GM21576 (cell line): Measurements from ENCODE around the gene HSD3B2.

Source experiments
- ATAC-seq: cut with Tn5 transposase; IDR thresholded peaks from one replicate; pipeline ENCODE4 v1.9.1; 2021; ENCODE audit warnings: mild to moderate bottlenecking, moderate library complexity; ENCODE audit not compliant: unreplicated experiment

The HSD3B2 gene

DNA sequence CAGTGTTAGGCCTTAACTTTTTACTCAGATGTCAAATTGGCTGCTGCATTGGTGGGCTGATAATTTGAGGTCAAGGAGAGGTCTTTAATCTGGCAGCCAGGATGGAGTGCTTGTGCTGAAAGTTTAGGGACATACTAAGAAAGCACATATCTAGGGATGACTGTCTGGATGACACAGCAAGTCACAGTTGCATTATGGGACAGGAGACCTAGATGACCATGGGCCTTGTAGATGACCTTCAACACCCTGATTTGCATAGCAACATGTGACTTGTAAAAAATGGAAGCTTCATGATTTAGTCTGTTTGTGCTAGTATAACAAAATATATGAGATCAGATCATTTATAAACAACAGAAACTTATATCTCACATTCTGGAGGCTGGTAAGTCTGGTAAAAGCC is 18.0 kb upstream of the HSD3B2 start:
- no peak for ATAC-seq

DNA sequence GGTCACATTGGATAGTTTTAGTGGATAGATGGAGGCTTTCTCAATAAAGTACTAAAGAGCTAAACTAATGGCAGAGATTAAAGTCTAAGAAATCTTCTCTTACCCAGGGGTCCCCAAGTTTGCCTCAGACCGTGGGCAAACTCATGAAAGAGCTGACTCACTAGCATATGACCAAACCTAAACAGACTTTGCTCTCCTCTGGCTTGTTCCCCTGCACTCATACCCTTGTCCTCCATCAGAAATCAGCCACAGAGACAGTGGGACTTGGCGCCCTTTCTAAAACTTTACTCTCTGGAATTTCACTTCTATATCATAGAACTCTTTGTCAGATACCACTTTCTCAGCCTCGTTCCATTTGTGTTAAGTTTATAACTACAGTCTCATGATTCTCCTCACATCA is 17.0 kb upstream of the HSD3B2 start:
- ATAC-seq: no peak

- no peak for ATAC-seq
Observed at GRCh38 chr1:119404736-119405135, 10.2 kb upstream of the HSD3B2 start.

GRCh38 chr1:119409731-119410130 is 5.2 kb upstream of the HSD3B2 start:
- ATAC-seq: no peak

GRCh38 chr1:119410961-119411360 is 4.0 kb upstream of the HSD3B2 start:
- ATAC-seq: no peak

GRCh38 chr1:119416006-119416640 is 1.2 kb downstream of the HSD3B2 start:
- no peak for ATAC-seq

- no peak for ATAC-seq
Observed at GRCh38 chr1:119419109-119419508, 4.2 kb downstream of the HSD3B2 start.

DNA sequence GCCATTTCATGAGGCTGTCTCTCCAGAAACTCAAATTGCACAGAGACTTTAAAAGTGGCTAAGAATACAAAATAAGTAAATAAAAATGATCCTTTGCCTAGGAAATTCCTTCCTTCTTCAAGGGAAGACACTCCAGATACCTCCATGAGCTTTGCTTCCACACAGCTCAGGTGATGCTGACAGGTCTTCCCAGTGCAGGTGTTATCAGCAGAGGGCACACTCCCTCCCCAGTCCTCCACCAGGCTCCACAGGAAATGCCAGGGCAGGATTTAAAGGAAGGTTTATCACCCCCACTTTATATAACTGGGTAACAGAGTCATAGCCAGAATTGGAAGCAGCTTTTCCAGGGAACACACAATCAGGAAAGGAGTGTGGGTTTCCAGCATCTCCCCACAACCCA is 5.7 kb downstream of the HSD3B2 start:
- ATAC-seq: no peak

GRCh38 chr1:119422631-119423030 is 7.7 kb downstream of the HSD3B2 start:
- ATAC-seq: no peak

- no peak for ATAC-seq
Observed at GRCh38 chr1:119428991-119429390, 14.0 kb downstream of the HSD3B2 start.

DNA sequence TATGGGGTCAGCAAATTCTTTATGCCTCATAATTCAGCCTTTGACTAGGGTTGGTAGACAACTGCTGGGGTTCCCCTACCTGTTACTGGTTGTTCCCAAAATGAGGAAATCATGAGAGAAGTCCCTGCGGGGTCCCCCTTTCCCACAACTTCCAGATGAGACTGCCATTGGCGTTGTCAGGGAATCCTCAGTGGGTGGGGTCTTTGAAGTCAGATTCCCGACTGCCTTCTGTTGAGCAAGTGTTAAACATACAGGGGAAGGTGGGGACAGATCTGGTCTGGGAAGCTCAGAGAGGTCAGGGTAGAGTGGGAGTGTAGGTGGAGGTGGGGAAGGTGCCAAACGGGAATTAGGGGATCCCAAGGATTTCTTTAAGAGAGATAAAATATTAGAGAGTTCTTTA is 14.7 kb downstream of the HSD3B2 start:
- no peak for ATAC-seq

DNA sequence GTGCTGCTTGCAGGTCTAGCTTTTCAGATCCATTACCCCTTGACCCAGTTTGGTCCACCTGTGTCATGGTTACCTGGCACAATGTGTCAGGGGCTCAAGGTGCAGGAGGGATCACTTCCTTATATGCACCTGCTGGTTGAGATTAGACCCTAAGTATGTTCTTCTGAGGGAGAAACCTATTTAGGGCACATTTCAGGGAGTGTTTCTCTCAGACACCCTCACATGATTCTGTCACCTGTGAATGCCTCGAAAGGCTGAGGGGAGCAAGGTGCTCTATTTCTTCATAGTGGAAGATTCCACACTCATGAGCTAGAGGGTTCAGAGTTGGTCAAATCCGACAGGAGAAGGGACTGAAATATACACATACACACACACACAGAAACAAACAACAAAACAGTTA is 15.5 kb downstream of the HSD3B2 start:
- no peak for ATAC-seq

GRCh38 chr1:119431836-119432235 is 16.9 kb downstream of the HSD3B2 start:
- ATAC-seq: no peak

- ATAC-seq: no peak
Observed at GRCh38 chr1:119435052-119435451, 20.1 kb downstream of the HSD3B2 start.

DNA sequence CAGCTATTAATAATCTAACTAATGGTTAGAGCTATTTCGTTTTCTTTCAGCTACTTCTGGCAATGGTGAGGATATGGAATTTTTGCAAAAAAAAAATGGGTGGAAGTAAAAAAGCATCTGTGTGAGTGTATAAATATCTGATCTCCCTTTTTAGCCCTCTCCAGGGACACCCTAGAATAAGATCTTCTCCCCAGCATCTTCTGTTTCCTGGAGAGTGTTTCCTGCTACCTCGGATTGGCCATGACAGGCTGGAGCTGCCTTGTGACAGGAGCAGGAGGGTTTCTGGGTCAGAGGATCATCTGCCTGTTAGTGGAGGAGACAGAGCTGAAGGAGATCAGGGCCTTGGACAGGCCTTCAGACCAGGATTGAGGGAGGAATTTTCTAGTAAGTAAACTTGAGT is 23.8 kb downstream of the HSD3B2 start:
- no peak for ATAC-seq

DNA sequence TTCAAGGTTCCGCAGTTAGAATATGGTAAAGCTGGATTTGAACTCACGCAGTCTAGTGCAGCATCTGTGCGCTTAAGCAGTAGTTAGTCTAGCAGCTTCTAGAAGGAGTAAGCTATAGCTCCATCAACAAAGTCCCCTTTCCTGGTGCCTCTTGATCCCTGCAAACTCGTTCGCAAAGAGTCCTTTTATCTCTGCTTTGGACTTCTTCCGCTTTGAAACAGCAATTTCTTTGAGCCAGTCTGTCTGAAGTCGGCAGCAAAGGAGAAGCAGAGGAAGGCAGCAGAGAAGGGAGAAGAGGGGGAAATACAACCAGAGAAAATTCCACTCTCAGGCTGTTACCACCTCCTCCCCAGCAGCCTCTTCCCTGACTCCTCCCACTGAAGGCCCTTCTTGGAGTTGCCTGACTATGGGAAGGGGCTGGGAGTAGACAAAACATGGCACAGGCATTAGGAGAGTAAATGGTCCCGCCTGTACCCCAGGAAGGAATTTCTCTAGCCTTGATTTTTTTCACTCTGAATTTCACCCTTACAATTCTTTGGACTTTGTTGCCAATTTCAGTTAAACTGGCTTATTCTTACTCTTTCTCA is 25.9 kb downstream of the HSD3B2 start:
- no peak for ATAC-seq

DNA sequence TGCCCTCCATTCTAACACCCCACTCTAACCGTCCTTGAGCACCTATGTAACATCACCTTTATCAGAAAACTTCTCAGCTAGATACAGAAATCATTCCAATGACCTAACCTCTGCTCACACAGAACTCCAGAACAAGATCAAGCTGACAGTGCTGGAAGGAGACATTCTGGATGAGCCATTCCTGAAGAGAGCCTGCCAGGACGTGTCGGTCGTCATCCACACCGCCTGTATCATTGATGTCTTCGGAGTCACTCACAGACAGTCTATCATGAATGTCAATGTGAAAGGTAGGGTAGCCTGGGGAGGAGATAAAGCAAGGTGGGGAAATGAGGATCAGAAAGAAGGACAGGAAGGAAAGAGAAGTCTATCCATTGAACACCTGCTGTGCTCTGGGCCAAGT is 27.8 kb downstream of the HSD3B2 start:
- ATAC-seq: no peak

DNA sequence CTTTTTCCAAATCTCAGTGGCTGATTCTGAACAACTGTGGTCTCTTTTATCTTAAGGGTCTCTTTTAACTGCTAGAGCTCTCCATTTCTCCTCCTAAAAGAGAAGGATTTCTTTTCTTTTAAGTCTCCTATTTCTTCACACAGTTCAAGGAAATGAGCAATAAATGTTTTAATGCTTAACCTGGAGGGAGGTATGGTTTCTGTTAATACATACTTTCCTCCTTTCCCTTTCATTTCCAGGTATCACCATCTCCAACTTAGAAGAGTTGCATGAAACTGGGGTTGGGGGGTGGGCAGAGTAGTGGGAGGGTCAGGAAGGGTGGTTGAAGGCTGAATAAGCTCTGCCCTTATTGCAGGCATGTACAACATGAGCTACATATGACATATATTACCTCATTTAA is 31.4 kb downstream of the HSD3B2 start:
- ATAC-seq: no peak

- ATAC-seq: no peak
Observed at GRCh38 chr1:119447344-119448126, 32.6 kb downstream of the HSD3B2 start.

DNA sequence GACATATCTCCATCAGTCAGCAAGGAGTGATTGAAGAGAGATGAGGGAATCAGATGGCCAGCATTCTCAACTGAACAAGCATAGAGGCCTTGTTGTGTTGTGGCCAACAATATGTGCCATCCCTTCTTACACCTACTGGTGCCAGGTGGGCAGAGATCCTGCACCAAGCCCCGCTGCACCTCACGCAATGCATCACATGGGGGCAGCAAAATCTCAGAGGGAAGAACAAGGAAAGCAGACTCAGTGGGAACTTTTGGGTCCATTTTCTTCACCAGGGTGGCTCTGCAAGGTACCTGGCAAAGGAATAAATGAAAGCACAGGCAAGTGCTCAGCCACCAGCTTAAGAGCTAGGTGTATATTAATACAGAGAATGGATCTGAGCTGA is 33.2 kb downstream of the HSD3B2 start:
- no peak for ATAC-seq

- no peak for ATAC-seq
Observed at GRCh38 chr1:119449971-119450370, 35.0 kb downstream of the HSD3B2 start.

- ATAC-seq: no peak
Observed at GRCh38 chr1:119451158-119451557, 36.2 kb downstream of the HSD3B2 start.
